Smooth muscle cell (in vitro differentiated cells): ENCODE data around the gene LOC128125822.

ENCODE experiments used
- DNase-seq: peaks from one replicate; lab custom pipeline; 2025; ENCODE audit not compliant: unreplicated experiment; lab: John Stamatoyannopoulos, UW
- H2AFZ ChIP-seq: fragments of 200-600 bp; sonication (generic); 2 replicates; pipeline ENCODE4 v1.6.0; 2016; ENCODE audit warnings: antibody characterized with exemption, low read depth, mild to moderate bottlenecking
- H3F3A ChIP-seq: fragments of 200-600 bp; sonication (generic); 2 replicates; pipeline ENCODE4 v1.6.0; 2017; ENCODE audit warnings: antibody characterized with exemption, low read depth
- H3K27ac ChIP-seq: fragments of 200-600 bp; sonication (generic); 2 replicates; pipeline ENCODE4 v1.5.1; 2016; ENCODE audit warnings: low read depth, mild to moderate bottlenecking
- H3K27me3 ChIP-seq: fragments of 200-600 bp; sonication (generic); 2 replicates; pipeline ENCODE4 v1.6.1; 2016; ENCODE audit warnings: low read depth, mild to moderate bottlenecking
- H3K36me3 ChIP-seq: fragments of 200-600 bp; sonication (generic); 2 replicates; pipeline ENCODE4 v1.5.1; 2016; ENCODE audit warnings: low read depth
- H3K4me1 ChIP-seq: fragments of 200-600 bp; sonication (generic); 2 replicates; pipeline ENCODE4 v1.5.1; 2016; ENCODE audit warnings: low read depth
- H3K4me2 ChIP-seq: fragments of 200-600 bp; sonication (generic); 2 replicates; pipeline ENCODE4 v1.6.0; 2016; ENCODE audit warnings: mild to moderate bottlenecking
- H3K4me3 ChIP-seq: fragments of 200-600 bp; sonication (generic); 2 replicates; pipeline ENCODE4 v1.5.1; 2016; ENCODE audit warnings: mild to moderate bottlenecking
- H3K79me2 ChIP-seq: fragments of 200-600 bp; sonication (generic); 2 replicates; pipeline ENCODE4 v1.6.0; 2016; ENCODE audit warnings: low read depth, mild to moderate bottlenecking
- H3K9ac ChIP-seq: fragments of 200-600 bp; sonication (generic); 2 replicates; pipeline ENCODE4 v1.6.0; 2016; ENCODE audit warnings: low read depth
- H3K9me3 ChIP-seq: fragments of 200-600 bp; sonication (generic); replicated peaks from 2 replicates; pipeline ENCODE4 v1.5.1; 2016; ENCODE audit warnings: low read depth
- H4K20me1 ChIP-seq: fragments of 200-600 bp; sonication (generic); 2 replicates; pipeline ENCODE4 v1.6.0; 2016; ENCODE audit warnings: low read depth
- CTCF ChIP-seq: fragments of 200-600 bp; sonication (generic); IDR thresholded peaks from 2 replicates; pipeline ENCODE4 v1.5.1; 2017; ENCODE audit warnings: borderline replicate concordance, mild to moderate bottlenecking, antibody characterized with exemption; ENCODE audit not compliant: insufficient read depth, poor library complexity, severe bottlenecking
- WGBS: methylation state at CpG from one replicate; pipeline ENCODE4 v1.1.7; 2016; ENCODE audit warnings: low lambda C conversion rate; 5-methylcytosine and 5-hydroxymethylcytosine counted together

The LOC128125822 gene

DNA sequence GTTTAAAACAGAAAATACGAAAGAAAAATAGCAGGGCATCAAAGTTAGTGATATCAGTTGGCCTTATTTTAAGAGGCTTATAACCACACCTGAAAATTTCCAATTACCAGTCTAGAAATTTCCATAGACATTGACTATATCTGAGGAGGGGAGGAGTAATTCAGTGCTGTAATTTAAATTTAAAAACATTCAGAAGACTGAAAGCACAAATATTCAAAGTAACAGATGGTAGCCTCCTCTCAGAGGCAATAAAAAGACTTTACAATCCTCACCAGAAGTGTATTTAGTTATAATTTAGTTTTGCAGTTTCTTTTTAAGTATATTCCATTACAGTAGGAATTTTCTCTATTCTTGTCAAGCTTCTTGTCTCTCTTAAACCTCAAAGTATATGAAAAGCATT is 18.4 kb upstream of the LOC128125822 start:
- H3K79me2 ChIP-seq: no peaks in the 10 kb centered on the region
- no peaks in the 10 kb centered on the region for H3K4me1 ChIP-seq
- no peaks in the 10 kb centered on the region for H3K36me3 ChIP-seq
- no peak overlapping the region for H3K4me2 ChIP-seq
- H3K4me3 ChIP-seq: no peak overlapping the region
- H3K9me3 ChIP-seq: no peaks in the 10 kb centered on the region
- H3K27me3 ChIP-seq: no peaks in the 10 kb centered on the region
- H4K20me1 ChIP-seq: no peaks in the 10 kb centered on the region
- no peak overlapping the region for H3K27ac ChIP-seq
- H3K9ac ChIP-seq: no peak overlapping the region
- WGBS: 71% methylated on average over 1 of the region's 1 CpG
- H2AFZ ChIP-seq: no peak overlapping the region
- no peaks in the 10 kb centered on the region for H3F3A ChIP-seq
- DNase-seq: no peak
- no peak for TF ChIP-seq CTCF

- H3K4me3 ChIP-seq: no peak overlapping the region
- no peaks in the 10 kb centered on the region for H4K20me1 ChIP-seq
- no peaks in the 10 kb centered on the region for H3K79me2 ChIP-seq
- H3K4me1 ChIP-seq: no peaks in the 10 kb centered on the region
- H3K27me3 ChIP-seq: no peaks in the 10 kb centered on the region
- H3K4me2 ChIP-seq: no peak overlapping the region
- WGBS: 88% methylated on average over 1 of the region's 1 CpG
- DNase-seq: no peak
- no peaks in the 10 kb centered on the region for H3F3A ChIP-seq
- TF ChIP-seq CTCF: no peak
- H3K9ac ChIP-seq: no peak overlapping the region
- no peak overlapping the region for H2AFZ ChIP-seq
- no peaks in the 10 kb centered on the region for H3K9me3 ChIP-seq
- no peak overlapping the region for H3K27ac ChIP-seq
- no peaks in the 10 kb centered on the region for H3K36me3 ChIP-seq
Measured at GRCh38 chr6:63554782-63555181, 17.5 kb upstream of the LOC128125822 start.

DNA sequence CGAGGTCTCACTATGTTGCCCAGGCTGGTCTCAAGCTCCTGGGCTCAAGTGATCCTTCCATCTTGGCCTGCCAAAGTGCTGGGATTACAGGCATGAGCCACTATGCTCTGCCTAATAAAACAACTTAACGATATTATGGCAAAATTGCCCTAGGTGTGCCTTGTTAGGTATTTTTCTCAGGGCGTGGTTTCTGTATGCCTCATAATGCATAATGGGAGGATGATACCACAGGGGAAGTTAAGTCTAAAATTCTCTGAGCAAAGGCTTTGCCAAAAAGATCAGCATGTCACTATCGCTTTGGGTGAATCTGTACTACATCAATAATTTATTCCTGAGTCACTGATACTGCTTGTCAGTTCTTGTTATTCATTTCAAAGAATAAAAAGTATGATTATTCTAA is 15.9 kb upstream of the LOC128125822 start:
- no peaks in the 10 kb centered on the region for H3K4me1 ChIP-seq
- H3K27me3 ChIP-seq: no peaks in the 10 kb centered on the region
- no peak for TF ChIP-seq CTCF
- no peak overlapping the region for H3K4me2 ChIP-seq
- no peaks in the 10 kb centered on the region for H3K9me3 ChIP-seq
- no peak overlapping the region for H2AFZ ChIP-seq
- H3K79me2 ChIP-seq: no peaks in the 10 kb centered on the region
- H3K27ac ChIP-seq: no peak overlapping the region
- no peak overlapping the region for H3K9ac ChIP-seq
- no peaks in the 10 kb centered on the region for H4K20me1 ChIP-seq
- WGBS: 85% methylated on average over 4 of the region's 4 CpGs
- no peak overlapping the region for H3K4me3 ChIP-seq
- no peaks in the 10 kb centered on the region for H3K36me3 ChIP-seq
- DNase-seq: no peak
- H3F3A ChIP-seq: peaks cover 4% of the 10 kb centered on the region

DNA sequence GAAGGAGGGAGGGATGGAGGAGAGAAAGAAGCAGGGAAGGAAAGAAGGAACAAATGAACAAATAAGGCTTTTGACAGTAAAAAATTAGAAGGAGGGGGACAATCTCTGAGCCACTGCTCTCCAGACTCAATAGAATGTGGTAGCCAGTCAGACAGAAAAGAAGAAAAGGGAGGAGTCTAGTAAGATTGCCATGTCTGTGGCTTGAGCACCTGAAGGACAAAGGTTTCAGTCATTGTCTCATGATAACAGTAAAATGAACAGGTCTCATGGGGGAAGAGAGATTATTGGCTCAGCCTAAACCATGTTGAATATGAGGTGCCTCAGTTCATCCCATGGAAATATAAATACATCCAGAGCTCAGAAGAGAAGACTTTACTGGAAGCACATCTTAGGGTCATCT is 14.0 kb upstream of the LOC128125822 start:
- Histone ChIP-seq H3K27ac (no peak overlapping the region), H3K27me3 (no peaks in the 10 kb centered on the region), H2AFZ (no peak overlapping the region), H3K9ac (no peak overlapping the region), H3K4me1 (no peaks in the 10 kb centered on the region), H3K4me2 (no peak overlapping the region), H3K36me3 (no peaks in the 10 kb centered on the region), H4K20me1 (no peaks in the 10 kb centered on the region), H3K9me3 (no peaks in the 10 kb centered on the region), H3K4me3 (no peak overlapping the region), H3F3A (peaks cover 4% of the 10 kb centered on the region), H3K79me2 (no peaks in the 10 kb centered on the region)
- no peak for DNase-seq
- no peak for TF ChIP-seq CTCF
